HG02852 (cell line): ENCODE results near the gene KDSR.

Experiments used
- ATAC-seq: cut with Tn5 transposase; IDR thresholded peaks from one replicate; pipeline ENCODE4 v1.9.1; 2021; ENCODE audit warnings: mild to moderate bottlenecking, moderate library complexity; ENCODE audit not compliant: unreplicated experiment

The KDSR gene

DNA sequence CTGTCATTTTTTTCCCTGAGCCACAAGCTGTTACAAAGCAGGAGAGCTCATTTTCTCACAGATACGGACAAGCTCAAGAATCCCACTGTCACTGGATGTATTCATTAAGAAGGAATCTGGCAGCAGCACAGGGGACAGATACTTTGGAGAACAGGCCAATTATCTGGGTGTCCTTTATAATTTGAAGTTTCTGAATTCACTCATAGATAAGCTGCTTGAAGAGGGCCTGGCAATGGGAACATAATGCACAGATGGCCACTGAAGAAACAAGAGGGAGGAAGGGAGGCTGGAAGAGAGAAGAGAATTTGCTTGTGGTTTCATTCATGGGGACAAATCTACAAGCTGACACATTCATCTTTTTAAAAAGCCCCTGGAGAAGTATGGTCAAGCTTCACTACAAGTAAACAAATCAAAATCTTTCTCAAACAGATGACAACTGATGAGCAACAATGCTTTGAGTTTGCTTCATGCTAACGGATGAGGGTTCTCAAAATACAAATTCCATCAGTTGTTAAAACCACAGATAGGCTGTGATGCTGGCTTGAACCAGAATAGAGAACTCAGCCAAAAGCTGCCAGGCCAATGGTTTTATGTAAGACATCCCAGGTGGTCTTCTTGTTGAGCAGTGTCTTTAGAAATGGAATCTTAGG lies 59.3 kb downstream of the KDSR start:
- no peak for ATAC-seq

DNA sequence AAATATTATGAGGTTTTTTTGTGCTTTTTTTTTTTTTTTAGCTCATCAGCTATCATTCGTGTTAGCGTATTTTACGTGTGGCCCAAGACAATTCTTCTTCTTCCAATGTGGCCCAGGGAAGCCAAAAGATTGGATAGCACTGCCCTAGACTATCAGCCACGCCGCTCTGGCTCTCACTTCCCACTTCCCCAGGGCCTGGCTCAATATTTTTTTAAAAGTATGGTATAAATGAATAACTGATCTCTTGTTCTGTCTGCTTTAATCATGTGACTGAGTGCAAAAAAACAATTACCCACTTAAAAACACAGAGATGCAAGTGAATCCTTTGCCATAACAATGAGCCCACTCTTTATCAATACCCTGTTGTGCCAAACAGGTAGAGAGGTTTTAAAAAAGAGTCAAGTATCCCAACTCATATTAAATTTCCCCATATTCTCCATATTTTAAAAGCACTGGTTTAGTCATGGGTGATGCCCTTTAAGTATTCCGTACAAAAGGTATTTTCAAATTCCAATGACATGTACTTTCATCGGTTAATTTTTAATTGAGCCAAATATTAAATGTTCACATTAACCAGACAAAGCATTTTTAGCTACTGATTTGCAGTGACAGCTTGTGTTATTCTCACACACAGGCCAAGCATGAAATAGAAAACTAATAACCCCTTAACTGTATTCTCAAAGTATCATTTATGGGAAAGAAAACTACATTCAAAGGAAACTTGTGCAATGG lies 60.0 kb downstream of the KDSR start:
- no peak for ATAC-seq

DNA sequence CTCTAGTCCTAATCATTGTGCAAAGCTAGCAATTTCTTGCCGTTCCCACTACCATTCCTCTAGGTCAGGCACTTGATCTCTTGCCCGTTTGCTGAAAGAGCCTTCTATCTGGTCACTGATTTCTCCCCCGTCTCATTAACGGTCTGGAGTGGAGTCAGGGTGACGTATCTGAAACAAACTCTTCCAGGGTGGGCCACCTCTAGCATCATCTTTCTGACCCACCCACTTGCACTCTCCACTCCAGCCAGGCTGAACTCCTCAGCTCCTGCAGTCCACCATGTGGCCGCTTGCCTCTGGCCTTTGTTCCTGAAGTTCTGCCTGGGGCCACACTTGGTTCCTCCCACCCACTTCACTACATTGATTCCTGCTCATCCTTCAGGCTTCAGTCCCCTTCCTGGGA lies 60.8 kb downstream of the KDSR start:
- no peak for ATAC-seq

DNA sequence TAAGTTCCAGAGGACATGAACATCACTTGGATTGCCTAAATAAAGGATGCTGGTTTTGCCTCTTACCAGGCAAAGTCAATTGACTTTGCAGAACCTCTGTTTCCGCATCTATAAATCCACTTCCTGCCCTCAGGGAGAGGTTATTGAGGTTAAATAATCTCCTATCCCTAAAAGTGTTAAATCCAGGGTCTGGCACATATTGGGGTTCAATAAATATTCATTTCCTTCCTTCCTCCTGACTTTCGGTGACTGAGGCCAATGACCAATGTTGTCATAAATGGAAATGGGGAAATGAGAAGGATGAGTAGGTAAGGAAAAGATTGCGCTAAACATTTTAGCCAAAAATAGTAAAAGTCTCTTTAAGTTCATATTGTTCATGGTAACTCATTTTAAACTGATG lies 63.5 kb downstream of the KDSR start:
- no peak for ATAC-seq

DNA sequence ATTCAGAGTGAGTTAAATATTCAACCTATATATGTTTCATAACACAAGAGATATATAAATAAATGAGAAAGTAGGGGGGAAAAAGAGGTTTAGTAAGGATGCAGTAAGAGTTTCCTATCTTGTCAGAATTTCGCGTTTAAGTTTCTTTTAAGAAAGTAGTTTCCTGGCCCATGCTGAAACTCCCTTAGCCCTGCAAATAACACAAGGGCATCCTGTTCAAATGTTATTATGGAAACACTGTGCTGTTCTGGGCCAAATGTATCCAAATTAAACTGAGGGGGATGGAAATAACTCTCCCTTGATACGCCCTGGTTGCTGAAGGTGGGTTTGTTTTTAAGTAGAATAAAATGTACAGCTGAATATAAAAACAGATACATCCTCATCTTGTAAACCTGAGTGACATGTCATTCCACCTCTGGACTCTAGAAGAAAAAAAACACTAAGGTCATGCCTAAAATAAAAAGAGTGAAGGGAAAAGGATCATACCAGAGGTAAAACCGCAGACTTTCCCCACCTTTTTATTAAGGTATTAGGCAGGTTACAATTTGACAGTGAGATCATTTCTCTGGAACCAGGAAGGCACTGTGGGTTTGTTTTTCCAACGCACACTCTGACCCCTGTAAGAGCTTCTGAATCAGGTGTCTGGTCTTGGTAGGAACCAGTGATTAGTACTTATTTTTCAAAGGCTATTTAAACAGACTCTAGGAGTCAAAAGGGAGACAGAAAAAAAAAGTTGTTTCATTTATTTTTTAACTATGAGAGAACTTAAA lies 64.2 kb downstream of the KDSR start:
- no peak for ATAC-seq

DNA sequence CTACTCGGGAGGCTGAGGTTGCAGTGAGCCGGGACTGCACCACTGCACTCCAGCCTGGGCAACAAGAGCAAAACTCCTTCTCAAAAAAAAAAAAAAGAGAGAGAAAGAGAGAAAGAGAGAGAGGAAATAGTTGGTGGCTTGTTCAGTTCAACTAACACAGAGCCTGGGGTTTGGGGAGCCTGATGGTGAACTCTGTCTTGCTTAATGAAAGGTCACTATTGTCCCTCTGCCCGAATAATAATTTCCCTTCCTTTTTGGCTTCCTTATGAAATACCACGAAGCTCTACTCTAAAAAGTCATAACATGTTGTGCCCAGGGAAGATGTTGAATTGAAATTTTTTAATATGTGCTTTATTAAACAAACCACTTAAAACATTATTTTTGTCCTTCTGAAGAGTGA lies 64.8 kb downstream of the KDSR start:
- no peak for ATAC-seq

DNA sequence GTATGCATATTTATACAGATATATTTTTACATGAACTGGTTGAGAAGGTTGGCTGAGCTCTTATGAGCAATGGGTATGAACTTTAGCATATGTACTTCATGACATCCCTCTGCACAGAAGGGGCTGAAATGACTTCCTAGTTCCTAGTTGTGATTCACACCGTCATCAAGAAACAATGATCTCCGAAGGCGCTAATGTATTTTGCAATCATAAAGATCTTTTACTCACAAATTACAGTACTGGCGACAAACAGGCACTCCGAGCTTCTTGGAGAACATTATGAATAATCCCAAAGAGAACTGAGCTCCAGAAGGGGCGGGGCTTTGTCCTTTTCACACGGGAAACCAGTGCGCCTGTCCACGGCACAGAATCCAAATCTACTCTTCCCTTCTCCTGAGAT lies 65.6 kb downstream of the KDSR start:
- ATAC-seq: no peak

DNA sequence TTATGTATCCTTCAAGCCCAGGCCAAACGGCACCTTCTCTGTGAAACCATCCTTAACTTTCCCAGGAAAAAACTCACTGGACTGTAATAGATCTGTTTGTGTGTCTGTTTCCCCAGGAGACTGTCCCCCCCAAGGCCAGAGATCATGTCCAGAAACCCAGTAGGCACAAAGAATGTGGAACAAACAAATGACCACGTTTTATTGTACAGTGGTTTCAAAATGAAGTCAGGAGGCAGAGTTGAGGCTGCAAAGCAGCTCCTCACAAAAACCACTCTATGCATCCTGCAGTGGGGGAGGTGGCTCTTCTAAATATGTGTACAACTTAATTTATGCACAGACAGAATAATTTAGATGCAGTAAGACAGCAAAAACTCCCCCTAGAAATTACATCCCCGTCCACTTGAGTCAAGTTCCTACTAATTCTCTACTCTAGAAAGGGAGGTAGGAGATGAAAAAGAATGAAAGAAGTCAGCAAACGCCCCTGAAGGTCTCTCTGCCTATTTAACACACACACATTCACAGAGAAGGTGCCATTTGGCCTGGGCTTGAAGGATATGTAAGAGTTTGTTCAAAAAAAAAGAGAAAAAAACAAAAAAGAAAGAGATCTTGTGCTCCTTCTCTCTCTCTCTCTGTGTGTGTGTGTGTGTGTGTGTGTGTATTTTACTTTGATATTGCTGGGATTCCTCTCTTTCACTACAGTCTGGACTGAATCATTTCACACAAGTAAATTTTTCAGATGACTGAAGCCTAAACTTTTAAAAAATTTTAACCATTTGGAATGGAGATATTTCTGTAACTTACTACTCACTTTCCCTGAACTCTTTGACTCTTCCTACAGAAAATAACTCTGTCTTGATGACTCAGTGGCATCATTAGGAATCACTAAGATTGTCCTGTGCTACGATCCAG lies 66.9 kb downstream of the KDSR start:
- ATAC-seq: peak; percentile 82

DNA sequence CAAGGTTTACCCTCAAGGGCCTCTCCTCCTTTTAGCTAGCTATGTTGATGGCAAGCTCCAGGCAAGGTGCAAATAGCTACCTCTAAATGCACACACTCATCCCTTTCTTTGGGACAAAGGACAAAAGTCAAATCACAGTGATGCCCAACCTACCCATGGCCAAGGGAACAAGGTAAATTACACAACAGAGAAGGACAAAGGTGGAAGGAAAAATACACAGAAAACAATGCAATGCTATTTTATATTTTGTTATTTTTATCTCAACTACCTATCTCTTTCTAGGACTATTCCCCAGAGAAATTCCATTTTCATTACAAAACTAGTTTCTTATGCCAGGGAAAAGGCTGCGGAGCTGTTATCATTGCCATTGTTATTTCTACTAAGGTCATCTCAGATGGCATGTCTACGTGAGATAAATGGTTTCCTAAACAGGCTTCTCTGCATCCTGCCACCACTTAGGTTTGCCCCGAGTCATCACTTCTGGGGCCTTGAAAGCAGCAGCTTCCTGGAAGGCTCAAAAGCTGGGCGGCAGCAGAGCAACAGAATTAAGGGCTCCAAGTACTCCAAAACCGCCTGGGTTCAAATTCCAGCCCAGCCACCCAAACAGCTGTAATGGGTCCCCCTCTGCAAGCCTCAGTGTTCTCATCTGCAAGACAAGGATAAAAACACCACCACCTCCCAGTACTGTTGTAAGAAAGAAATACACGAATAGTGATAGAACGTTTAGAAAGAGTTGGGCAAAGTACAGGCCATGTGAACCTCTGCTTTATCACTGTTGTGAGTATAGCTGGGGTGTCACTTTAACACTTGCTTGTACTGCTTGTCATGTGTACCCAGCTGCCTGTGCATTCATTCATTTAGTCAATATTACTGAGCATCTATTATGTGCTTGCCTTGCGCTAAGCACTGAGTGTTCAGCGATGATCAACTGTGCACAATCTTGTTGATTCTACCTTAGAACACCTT lies 68.3 kb downstream of the KDSR start:
- no peak for ATAC-seq

DNA sequence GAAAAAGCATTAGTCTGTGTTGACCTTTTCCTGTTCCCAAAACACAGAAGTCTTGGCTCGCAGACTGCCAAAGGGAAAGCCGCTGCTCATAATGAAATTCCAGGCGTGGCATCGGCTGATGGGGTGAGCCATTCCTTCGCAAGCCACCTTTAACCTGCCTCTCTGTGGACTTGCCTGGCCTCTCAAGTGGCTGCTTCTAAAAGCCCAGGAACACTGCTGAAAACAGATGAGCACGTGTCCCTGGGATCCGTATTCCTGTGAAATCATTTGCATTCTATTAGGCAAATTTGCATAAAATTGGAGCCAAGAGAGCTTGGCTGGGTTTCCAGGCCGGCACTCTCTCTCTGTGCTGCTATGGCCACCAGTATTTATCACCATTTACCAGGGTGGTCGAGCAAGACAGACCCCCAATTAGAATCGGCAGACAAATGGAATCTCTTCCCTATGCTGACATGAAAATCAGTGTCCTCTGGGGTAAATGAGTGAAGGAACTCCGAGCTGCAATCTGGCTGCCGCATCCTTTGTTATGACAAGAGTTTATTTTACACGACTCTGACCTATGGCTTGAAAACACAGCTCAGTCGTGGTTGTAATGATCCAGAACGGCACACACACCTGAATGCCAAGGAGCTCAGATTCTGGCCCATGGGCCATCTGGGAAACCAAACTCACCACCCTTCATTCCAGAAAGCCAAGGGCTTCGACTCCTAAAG lies 69.2 kb downstream of the KDSR start:
- no peak for ATAC-seq

DNA sequence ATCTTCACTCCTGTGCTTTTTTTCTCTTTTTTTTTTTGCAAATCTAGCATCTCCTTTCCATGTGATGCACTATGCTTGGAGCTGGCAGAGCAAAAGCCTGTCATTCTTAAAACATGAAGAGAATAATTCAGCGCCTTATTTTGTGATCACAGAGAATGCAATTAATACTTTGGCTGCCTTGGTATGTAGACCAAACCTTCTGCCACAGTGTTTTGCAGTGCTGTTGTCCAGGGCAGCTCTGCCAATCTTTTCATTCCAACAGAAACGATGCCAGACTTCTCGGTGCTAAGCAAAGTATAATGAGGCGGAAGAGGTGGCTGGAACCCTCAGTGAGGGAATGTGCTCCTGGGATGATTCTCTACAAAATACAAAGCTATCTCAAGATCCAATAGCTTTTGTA lies 73.1 kb downstream of the KDSR start:
- no peak for ATAC-seq

DNA sequence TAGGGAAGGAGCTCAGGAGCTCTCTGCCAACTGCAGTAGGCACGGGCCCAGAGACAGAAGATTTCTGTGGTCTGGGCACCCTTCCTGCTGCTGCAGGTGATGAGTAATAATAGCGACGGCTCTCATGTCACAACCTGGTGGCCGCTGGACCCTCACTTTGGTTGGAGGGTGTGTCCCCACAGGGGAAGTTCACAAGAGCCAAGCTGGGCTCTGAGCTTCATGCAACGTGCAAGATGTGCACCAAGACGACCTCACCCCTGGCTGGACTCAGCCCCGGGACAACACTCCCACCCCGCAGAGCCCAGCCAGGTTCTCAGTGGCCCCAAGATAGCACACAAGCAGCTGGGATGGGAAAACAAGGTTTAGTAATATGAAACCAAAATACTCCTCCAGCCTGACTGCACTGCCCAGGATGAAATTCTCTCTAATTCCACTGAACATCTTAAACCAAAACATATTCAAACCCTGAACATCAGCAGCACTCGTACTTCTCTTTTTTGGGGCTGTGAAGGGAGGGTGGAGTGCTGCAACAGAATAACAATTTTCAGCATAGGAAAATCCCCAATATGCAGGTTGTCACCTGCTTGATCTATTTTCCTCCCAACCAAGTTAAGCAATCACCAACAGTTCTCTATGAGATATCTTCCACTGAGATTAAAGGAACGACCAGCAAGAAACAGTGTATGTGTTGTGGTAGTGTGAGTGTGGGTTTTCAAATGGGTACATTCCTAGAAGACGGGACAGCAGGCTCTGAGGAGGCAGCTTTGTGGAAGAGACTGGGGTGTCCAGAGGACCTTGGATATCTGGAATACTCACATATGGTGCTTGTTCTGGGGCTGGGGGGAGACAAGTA lies 73.9 kb downstream of the KDSR start:
- peak; percentile 67 for ATAC-seq

DNA sequence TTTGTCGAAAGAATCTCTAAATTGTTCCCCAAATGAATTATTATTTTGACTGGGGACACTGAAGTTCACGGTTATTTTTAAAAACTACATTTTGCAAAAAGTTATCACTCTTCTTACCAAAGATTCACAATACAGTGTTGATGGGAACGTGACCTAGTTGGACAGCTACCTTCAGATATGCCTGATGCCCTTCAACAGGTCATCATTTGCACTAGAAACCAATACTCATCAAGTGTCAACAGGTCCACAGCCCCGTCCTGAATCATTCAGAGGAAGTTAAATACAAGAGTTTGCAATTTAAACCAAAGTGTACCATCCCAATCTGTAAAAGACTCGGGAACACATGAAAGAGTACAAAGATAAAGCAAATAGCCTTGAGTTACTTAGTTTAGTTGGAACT lies 75.7 kb downstream of the KDSR start:
- no peak for ATAC-seq

DNA sequence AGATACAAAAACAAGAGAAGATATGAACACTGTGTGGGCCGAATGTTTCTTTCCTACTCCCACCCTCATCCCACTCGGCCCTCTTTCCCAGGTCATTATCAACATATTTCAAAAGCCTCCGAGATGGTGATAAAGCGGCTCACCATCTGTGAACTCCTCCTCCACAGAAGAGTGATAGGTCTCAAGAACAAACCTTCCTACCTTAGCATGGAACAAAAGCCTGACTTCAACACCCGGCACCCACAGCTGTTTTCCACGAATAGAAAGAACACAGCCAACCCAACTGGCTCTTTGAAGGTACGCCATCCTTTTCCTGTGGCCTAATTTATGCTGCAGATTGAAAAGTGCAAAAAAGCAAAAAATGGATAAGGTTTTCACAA lies 76.2 kb downstream of the KDSR start:
- ATAC-seq: no peak

DNA sequence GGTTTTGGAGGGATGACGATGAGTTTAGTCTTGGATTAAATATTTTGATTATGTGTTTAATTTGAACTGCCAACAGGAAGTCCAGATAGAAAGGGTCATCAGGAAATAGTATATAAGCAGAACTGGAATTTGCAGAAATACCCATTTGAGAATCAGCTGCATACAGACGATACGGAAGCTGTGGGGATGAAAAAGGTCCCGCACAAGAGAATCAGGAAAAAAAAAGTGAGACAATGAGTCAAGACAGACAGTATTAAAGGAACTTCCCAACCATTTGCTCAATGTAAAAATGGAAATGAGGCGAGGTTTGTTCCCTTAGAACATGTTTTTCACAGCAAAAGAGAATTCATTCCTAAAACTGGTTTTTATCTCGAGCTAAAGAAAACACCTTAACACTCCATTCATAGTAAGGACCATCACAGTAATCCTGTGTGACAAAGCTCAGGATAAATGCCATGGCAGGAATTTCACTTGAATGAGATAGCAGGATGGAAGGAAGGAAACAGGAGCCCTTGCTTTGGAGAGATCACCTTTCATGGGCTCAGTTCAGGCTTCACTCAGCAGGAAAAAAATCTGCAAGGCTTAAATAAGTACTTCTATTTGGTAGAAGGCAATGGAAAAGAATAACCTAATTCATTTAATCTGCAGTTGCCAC lies 76.7 kb downstream of the KDSR start:
- no peak for ATAC-seq

DNA sequence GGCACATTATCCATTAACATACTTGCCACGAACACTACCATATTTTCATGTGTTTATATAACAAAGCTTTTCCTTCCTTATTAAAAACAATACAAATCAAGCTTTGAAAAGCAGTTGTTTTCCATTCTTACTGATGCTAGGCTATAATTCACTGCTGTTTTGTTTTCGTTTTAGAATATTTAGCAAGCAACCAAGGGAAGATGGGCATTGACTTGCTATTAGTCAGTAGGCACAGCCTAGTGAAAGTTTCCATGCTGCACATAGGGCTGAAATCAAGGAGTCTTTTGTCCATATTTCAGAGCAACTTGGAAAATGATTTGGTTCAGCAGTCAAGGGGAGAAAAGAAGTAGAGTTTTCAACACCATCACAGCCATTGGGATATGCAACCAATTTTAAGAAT lies 78.7 kb downstream of the KDSR start:
- ATAC-seq: no peak

DNA sequence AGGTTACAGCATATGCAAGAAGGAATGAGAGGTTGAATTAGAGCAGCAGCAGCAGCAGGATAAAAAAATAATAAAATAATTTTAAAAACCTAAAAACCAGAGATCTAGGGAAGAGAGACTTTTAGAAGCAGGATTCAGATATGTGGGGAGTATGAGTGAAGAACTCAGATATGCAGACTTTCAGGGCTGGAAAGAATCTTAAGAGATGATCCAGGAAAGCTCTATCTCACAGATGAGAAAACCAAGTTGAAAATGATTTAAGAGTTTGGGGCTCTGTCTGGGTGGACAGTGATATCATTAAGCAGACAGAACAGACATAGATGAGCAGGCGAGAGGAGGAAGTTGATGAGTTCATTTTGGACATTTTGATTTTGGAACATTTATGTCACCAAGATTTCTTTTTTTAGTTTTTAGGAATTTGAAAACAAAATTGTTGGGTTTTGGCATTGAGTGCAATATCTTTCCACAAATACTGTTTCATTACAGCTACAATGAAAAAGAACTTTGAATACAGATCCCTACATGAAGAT lies 79.2 kb downstream of the KDSR start:
- no peak for ATAC-seq

DNA sequence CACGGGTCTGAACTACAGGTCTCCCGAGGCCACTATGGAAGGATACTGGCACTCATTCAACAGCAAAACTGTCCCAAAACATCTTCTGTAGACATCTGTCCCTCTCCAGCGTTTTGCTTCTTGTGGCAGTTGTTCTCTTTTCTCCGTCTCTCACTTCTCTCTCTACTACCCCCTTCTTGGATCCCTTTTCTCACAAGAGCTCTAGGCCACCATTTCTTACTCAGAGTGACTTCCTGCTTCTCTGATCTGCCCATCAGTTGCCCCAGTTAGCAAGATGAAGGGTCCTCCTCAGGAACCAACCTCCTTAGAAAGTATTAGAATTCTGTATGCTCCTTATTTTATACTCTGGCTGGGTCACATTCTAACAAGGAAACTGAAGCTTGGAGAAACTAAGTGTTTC lies 80.1 kb downstream of the KDSR start:
- no peak for ATAC-seq
